HTERT RPE-1 (cell line): ENCODE data around the gene TNFSF10.

ENCODE experiments used
- in situ Hi-C: fragments of 300-500 bp; cut with MboI; formaldehyde crosslinking; loops from 4 replicates; pipeline ENCODE4 v1.14.3; 2020; ENCODE audit warnings: low sequenced_read_pairs

TNFSF10 gene

GRCh38 chr3:172461530-172462138 lies 61.6 kb downstream of the TNFSF10 start:
- in situ Hi-C loops, result no loop called here

- in situ Hi-C loops, result no loop called here
Observed at GRCh38 chr3:172456404-172456803, 66.8 kb downstream of the TNFSF10 start.
